Mucosa of rectum (tissue), 2 donors: ENCODE measurements around the gene CLCN2.

Source experiments
- H3K27ac ChIP-seq, 2 donors: one replicate each; pipeline ENCODE4 v1.7.0; 2013; ENCODE audit warnings: inconsistent platforms in 2 of 2, low read depth in 2 of 2, low read length in 2 of 2
- H3K27me3 ChIP-seq, 2 donors: one replicate each; pipeline ENCODE4 v1.7.0; 2013; ENCODE audit warnings: low read length in 2 of 2; ENCODE audit not compliant: control insufficient read depth in 2 of 2, insufficient read depth in 2 of 2
- H3K36me3 ChIP-seq, 2 donors: one replicate each; pipeline ENCODE4 v1.7.0; 2013; ENCODE audit warnings: low read length in 2 of 2; ENCODE audit not compliant: control insufficient read depth in 2 of 2, insufficient read depth in 2 of 2
- H3K4me1 ChIP-seq, 2 donors: one replicate each; pipeline ENCODE4 v1.7.0; 2013; ENCODE audit warnings: low read length in 2 of 2, mild to moderate bottlenecking in 1 of 2; ENCODE audit not compliant: control insufficient read depth in 2 of 2, insufficient read depth in 2 of 2
- H3K4me3 ChIP-seq, 2 donors: one replicate each; pipeline ENCODE4 v1.7.0; 2013; ENCODE audit warnings: low read length in 2 of 2
- H3K9ac ChIP-seq, 2 donors: one replicate each; pipeline ENCODE4 v1.7.0; 2013; ENCODE audit warnings: low read length in 2 of 2, low read depth in 1 of 2, mild to moderate bottlenecking in 1 of 2
- H3K9me3 ChIP-seq, 2 donors: one replicate each; pipeline ENCODE4 v1.7.0; 2013; ENCODE audit warnings: low read length in 2 of 2; ENCODE audit not compliant: control insufficient read depth in 2 of 2
- donor health status: healthy.
- donor health status: Normal muscosa, but diverticular disease.

The CLCN2 gene

DNA sequence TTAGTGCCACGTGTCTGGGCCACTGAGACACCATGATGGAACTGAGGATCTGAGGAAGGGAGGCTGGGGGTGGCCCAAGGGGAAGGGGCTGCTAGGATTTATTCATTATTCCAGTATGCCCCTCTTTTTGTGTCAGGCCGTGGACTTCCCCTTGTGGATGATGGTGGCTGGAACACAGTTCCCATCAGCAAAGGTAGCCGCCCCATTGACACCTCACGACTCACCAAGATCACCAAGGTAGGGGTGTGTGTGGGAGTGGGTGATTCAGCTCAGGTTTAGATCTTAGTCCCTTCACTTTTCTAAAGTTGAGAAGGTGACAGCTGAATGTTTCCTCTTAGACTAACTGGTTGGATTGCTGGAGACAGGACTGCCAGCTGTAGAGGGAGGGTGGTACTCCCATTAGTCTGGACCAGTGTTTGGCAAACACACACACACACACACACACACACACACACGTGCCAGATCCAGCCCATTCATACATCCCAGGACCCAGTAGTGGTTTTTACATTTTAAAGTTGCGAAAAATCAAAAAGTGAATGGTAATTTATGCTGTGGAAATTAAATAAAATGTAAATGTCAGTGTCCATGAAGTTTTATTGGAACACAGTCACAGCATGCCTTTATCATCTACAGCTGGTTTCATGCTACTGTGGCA, 35.6 kb downstream of the CLCN2 start:
- H3K9ac ChIP-seq = no peak overlapping the region
- H3K27ac ChIP-seq = no peak overlapping the region
- H3K4me1 ChIP-seq = no peaks in the 10 kb centered on the region
- H3K4me3 ChIP-seq = no peak overlapping the region
- H3K9me3 ChIP-seq = no peaks in the 10 kb centered on the region
- no peaks in the 10 kb centered on the region for H3K27me3 ChIP-seq
- peaks cover 88 to 93% of the 10 kb centered on the region in 2 donors for H3K36me3 ChIP-seq

DNA sequence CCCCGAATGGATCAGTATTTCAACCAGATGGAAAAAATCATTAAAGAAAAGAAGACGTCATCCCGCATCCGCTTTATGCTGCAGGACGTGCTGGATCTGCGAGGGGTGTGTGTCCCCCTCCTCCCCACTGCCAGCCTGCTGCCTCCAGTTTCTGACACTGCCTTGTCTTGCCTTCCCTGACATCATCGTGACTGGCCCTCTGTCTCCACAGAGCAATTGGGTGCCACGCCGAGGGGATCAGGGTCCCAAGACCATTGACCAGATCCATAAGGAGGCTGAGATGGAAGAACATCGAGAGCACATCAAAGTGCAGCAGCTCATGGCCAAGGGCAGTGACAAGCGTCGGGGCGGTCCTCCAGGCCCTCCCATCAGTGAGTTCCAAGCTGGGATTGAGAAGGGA, 36.1 kb downstream of the CLCN2 start:
- no peaks in the 10 kb centered on the region for H3K9me3 ChIP-seq
- no peak overlapping the region for H3K9ac ChIP-seq
- H3K4me1 ChIP-seq = peaks cover 2 to 3% of the 10 kb centered on the region in 2 donors
- H3K27ac ChIP-seq = no peak overlapping the region
- H3K4me3 ChIP-seq = no peak overlapping the region
- H3K36me3 ChIP-seq = peaks cover 91 to 94% of the 10 kb centered on the region in 2 donors
- H3K27me3 ChIP-seq = no peaks in the 10 kb centered on the region

DNA sequence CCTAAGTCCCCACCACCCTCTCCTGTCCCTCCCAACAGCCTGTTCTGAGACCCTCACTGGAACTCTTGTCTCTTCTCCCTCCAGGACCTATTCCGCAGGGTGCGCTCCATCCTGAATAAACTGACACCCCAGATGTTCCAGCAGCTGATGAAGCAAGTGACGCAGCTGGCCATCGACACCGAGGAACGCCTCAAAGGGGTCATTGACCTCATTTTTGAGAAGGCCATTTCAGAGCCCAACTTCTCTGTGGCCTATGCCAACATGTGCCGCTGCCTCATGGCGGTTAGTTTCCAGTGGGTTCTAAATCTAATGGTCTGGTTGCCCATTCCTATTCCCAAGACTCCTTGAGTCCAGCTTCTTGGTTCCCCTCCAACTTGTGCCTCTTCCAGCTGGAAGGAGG, 37.7 kb downstream of the CLCN2 start:
- Histone ChIP-seq H3K9me3 (no peaks in the 10 kb centered on the region), H3K27ac (no peak overlapping the region), H3K36me3 (peaks cover 83 to 85% of the 10 kb centered on the region in 2 donors), H3K27me3 (no peaks in the 10 kb centered on the region), H3K4me1 (peaks cover 12 to 16% of the 10 kb centered on the region in 2 donors), H3K4me3 (no peak overlapping the region), H3K9ac (no peak overlapping the region)

DNA sequence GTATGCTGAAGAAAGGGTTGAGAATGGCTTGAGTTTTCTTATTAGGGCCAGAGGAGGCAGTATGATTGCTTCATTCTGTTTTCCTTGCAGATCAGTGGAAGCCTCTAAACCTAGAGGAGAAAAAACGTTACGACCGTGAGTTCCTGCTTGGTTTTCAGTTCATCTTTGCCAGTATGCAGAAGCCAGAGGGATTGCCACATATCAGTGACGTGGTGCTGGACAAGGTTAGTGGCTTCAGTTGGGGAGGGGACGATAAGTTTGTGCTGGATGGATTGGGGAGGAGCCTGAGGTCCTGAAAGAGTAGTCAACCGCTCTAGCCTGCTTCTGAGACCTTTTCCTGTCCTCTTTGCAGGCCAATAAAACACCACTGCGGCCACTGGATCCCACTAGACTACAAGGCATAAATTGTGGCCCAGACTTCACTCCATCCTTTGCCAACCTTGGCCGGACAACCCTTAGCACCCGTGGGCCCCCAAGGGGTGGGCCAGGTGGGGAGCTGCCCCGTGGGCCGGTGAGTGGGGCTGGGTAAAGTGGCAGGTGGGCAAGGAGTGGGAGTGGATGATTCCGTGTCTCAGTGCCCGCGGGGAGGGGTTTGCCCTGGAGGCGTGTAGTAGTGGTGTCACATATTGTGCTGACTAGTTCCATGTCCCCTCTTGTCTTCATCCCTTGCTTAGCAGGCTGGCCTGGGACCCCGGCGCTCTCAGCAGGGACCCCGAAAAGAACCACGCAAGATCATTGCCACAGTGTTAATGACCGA, 38.5 kb downstream of the CLCN2 start:
- H3K4me3 ChIP-seq = no peak overlapping the region
- peaks cover 77 to 80% of the 10 kb centered on the region in 2 donors for H3K36me3 ChIP-seq
- H3K27me3 ChIP-seq = no peaks in the 10 kb centered on the region
- peaks cover 12 to 18% of the 10 kb centered on the region in 2 donors for H3K4me1 ChIP-seq
- H3K9me3 ChIP-seq = no peaks in the 10 kb centered on the region
- no peak overlapping the region for H3K9ac ChIP-seq
- H3K27ac ChIP-seq = no peak overlapping the region

DNA sequence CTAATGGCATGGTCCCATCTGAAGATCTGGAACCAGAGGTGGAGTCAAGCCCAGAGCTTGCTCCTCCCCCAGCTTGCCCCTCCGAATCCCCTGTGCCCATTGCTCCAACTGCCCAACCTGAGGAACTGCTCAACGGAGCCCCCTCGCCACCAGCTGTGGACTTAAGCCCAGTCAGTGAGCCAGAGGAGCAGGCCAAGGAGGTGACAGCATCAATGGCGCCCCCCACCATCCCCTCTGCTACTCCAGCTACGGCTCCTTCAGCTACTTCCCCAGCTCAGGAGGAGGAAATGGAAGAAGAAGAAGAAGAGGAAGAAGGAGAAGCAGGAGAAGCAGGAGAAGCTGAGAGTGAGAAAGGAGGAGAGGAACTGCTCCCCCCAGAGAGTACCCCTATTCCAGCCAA, 39.7 kb downstream of the CLCN2 start:
- H3K27me3 ChIP-seq = no peaks in the 10 kb centered on the region
- H3K9me3 ChIP-seq = no peaks in the 10 kb centered on the region
- no peak overlapping the region for H3K4me3 ChIP-seq
- H3K36me3 ChIP-seq = peaks cover 75 to 77% of the 10 kb centered on the region in 2 donors
- H3K9ac ChIP-seq = no peak overlapping the region
- H3K27ac ChIP-seq = no peak overlapping the region
- peaks cover 23 to 30% of the 10 kb centered on the region in 2 donors for H3K4me1 ChIP-seq

DNA sequence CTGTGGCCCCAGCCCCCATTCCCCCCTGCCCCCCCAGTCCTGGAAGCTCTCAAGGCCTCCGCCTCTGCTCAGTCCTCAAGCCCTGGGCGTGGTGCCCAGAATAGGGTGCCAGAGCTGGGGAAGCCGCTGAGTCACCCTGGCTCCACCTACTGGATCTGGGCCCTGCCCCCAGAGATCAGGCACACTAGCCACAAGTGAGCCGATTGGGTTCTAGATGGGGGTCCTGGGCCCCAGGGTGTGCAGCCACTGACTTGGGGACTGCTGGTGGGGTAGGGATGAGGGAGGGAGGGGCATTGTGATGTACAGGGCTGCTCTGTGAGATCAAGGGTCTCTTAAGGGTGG, 41.3 kb downstream of the CLCN2 start:
- H3K4me1 ChIP-seq = peaks cover 35 to 39% of the 10 kb centered on the region in 2 donors
- H3K4me3 ChIP-seq = no peak overlapping the region
- no peaks in the 10 kb centered on the region for H3K9me3 ChIP-seq
- peak overlapping the region; percentile 83 to 87 for H3K27ac ChIP-seq
- H3K36me3 ChIP-seq = peaks cover 60 to 61% of the 10 kb centered on the region in 2 donors
- no peak overlapping the region for H3K9ac ChIP-seq
- no peaks in the 10 kb centered on the region for H3K27me3 ChIP-seq

DNA sequence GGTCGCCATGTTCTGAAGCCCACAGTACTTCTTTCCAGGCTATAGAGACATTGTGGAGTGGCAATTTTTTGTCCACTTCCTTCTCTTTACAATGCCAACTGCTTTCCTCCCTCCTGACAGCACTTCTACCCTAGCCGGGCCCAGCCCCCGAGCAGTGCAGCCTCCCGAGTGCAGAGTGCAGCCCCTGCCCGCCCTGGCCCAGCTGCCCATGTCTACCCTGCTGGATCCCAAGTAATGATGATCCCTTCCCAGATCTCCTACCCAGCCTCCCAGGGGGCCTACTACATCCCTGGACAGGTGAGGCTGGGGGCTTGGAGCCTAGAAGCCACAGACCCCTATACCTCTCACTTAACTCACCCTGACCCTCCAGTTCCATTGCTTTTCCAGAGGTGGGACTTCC, 44.2 kb downstream of the CLCN2 start:
- Histone ChIP-seq H3K4me1 (peaks cover 35 to 39% of the 10 kb centered on the region in 2 donors), H3K9me3 (no peaks in the 10 kb centered on the region), H3K27me3 (no peaks in the 10 kb centered on the region), H3K4me3 (no peak overlapping the region), H3K36me3 (peaks cover 31 to 34% of the 10 kb centered on the region in 2 donors), H3K9ac (peak overlapping the region in 1 of 2 donors; percentile 95), H3K27ac (no peak overlapping the region)

DNA sequence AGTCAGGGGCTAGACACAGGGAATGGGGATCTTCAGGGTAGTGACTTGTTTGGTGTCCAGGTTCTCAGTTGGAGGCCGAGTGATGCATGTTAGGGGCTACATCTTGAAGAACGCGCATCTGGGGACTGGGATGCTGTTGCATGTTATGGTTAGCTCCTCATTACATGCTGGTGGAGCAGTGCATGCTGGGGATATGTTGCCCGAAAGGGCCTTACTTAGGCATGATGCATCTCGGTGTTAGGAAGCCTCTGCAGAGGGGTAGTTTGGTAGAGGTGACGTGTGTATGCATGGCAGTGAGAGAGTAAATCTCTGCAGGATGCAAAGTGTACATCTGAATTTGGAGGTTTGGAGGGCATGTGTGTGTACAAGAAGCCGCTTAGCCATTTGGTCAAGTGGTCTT, 44.6 kb downstream of the CLCN2 start:
- Histone ChIP-seq H3K36me3 (peaks cover 27 to 30% of the 10 kb centered on the region in 2 donors), H3K9ac (peak overlapping the region; percentile 19 to 95), H3K4me3 (peak overlapping the region; percentile 88), H3K27ac (peak overlapping the region in 1 of 2 donors; percentile 93), H3K27me3 (no peaks in the 10 kb centered on the region), H3K4me1 (peaks cover 35 to 39% of the 10 kb centered on the region in 2 donors), H3K9me3 (no peaks in the 10 kb centered on the region)

DNA sequence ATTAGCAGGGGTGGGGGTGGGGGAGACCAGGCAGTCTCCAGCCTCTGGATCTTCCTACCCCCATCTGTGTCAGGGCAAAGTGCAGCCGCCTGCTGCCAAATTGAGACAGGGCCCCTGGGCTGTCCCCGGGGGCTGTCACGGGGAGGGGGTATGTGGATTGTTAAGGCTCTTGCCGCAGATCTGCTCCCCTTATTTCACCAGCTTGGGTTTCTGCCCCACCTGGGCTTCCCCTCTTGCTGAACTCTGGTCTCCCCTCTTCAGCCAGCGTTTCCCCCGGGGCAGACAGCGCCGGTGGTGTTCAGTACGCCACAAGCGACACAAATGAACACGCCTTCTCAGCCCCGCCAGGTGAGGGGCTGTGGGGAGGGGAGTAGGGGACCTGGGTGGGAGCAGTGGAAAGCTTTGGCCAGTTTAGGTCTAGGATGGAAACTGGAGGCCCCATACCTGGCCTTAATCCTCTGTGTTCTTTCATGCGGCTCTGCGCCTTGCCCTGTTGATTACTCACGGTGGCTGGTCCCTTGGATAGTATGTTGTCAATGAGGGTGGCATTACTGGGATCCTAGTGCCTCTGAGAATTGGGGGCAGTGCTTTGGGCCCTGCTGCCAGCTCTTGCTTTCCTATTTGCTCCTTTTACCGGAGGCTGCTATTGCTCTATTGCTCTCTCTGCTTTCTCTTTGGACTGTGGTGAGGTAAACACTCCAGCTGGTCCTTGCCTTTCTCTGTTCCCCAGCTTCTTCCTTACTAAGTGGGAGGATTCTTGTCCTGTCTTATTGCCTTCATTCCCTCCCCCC, 45.3 kb downstream of the CLCN2 start:
- H3K4me1 ChIP-seq = peaks cover 35 to 39% of the 10 kb centered on the region in 2 donors
- peaks cover 20 to 23% of the 10 kb centered on the region in 2 donors for H3K36me3 ChIP-seq
- H3K9ac ChIP-seq = peak overlapping the region; percentile 54 to 95
- peak overlapping the region; percentile 93 to 96 for H3K27ac ChIP-seq
- H3K9me3 ChIP-seq = no peaks in the 10 kb centered on the region
- no peaks in the 10 kb centered on the region for H3K27me3 ChIP-seq
- peak overlapping the region; percentile 88 for H3K4me3 ChIP-seq

DNA sequence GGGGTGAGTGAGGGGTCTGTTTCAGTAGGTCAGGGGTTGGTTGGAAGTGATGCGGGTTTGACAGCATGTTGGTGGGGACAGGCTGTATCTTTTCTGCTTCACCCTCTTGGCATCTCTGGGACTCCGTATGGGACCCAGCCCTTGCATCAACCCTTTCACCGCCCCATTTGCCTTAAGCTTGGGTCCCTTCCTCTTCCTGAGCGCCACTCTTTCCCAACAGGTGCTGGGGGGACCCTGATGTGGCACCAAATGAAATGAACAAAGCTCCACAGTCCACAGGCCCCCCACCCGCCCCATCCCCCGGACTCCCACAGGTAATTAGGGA, 45.9 kb downstream of the CLCN2 start:
- no peaks in the 10 kb centered on the region for H3K27me3 ChIP-seq
- H3K9me3 ChIP-seq = no peaks in the 10 kb centered on the region
- H3K9ac ChIP-seq = peak overlapping the region; percentile 94 to 95
- peak overlapping the region; percentile 88 for H3K4me3 ChIP-seq
- H3K27ac ChIP-seq = peak overlapping the region; percentile 93 to 96
- peaks cover 14 to 17% of the 10 kb centered on the region in 2 donors for H3K36me3 ChIP-seq
- H3K4me1 ChIP-seq = peaks cover 35 to 38% of the 10 kb centered on the region in 2 donors
